Neural cell (in vitro differentiated cells): ENCODE data around the gene CAMK2A. TPM values are rescaled to one million over a fixed set of nuclear protein-coding genes. Genes with fewer than 3 reads are reported as not detected.

ENCODE experiments used
- H2AFZ ChIP-seq: fragments of 200-600, 300-800 bp; sonication (generic), shearing (Covaris generic); 2 replicates; pipeline ENCODE4 v1.6.0; 2014; ENCODE audit warnings: low read depth, mild to moderate bottlenecking, antibody characterized with exemption, low read length, moderate library complexity
- H3F3A ChIP-seq: fragments of 200-600 bp; shearing (Covaris generic); 2 replicates; pipeline ENCODE4 v1.6.1; 2016; ENCODE audit warnings: mild to moderate bottlenecking, moderate library complexity, mixed read lengths, antibody characterized with exemption, low read length; ENCODE audit not compliant: insufficient read depth, poor library complexity, severe bottlenecking
- H3K27ac ChIP-seq: fragments of 200-600, 300-800 bp; sonication (generic), shearing (Covaris generic); 2 replicates; pipeline ENCODE4 v1.5.1; 2014; ENCODE audit warnings: mild to moderate bottlenecking, low read length, moderate library complexity
- H3K27me3 ChIP-seq: fragments of 300-800, 200-600 bp; sonication (generic), shearing (Covaris generic); 2 replicates; pipeline ENCODE4 v1.6.0; 2014; ENCODE audit warnings: mild to moderate bottlenecking, low read depth, low read length, moderate library complexity; ENCODE audit not compliant: insufficient read depth
- H3K36me3 ChIP-seq: fragments of 300-800, 200-600 bp; sonication (generic), shearing (Covaris generic); 2 replicates; pipeline ENCODE4 v1.5.1; 2014; ENCODE audit warnings: mild to moderate bottlenecking, antibody characterized with exemption, low read length, moderate library complexity; ENCODE audit not compliant: insufficient read depth
- H3K4me2 ChIP-seq: fragments of 300-800, 200-600 bp; sonication (generic), shearing (Covaris generic); 2 replicates; pipeline ENCODE4 v1.6.0; 2014; ENCODE audit warnings: mild to moderate bottlenecking, low read length
- H3K4me3 ChIP-seq: fragments of 300-800, 200-600 bp; sonication (generic), shearing (Covaris generic); 2 replicates; pipeline ENCODE4 v1.5.1; 2014; ENCODE audit warnings: mild to moderate bottlenecking, low read length, moderate library complexity
- H3K79me2 ChIP-seq: fragments of 200-600 bp; shearing (Covaris generic); replicated peaks from 2 replicates; pipeline ENCODE4 v1.6.0; 2014; ENCODE audit warnings: mild to moderate bottlenecking, low read length, moderate library complexity; ENCODE audit not compliant: insufficient read depth
- H3K9ac ChIP-seq: fragments of 300-800, 200-600 bp; sonication (generic), shearing (Covaris generic); 2 replicates; pipeline ENCODE4 v1.6.1; 2016; ENCODE audit warnings: mild to moderate bottlenecking, low read length, mixed read lengths
- H3K9me2 ChIP-seq: fragments of 200-600 bp; shearing (Covaris generic); 2 replicates; pipeline ENCODE4 v1.6.1; 2016; ENCODE audit warnings: mild to moderate bottlenecking, low read length, mixed read lengths; ENCODE audit not compliant: insufficient read depth
- H3K9me3 ChIP-seq: fragments of 200-600, 300-800 bp; sonication (generic), shearing (Covaris generic); 2 replicates; pipeline ENCODE4 v1.6.1; 2016; ENCODE audit warnings: mild to moderate bottlenecking, mixed run types, low read length, moderate library complexity, mixed read lengths
- H4K20me1 ChIP-seq: fragments of 200-600 bp; shearing (Covaris generic); 2 replicates; pipeline ENCODE4 v1.6.1; 2016; ENCODE audit warnings: mild to moderate bottlenecking, mixed run types; ENCODE audit not compliant: insufficient read depth
- CTCF ChIP-seq: fragments of 450-650 bp; IDR thresholded peaks from 2 replicates; pipeline ENCODE4 v1.5.1; 2014; ENCODE audit warnings: antibody characterized with exemption, mild to moderate bottlenecking, moderate library complexity; ENCODE audit not compliant: poor library complexity, severe bottlenecking
- EP300 ChIP-seq: fragments of 450-650 bp; conservative IDR thresholded peaks from 2 replicates; pipeline ENCODE4 v1.6.1; 2014; ENCODE audit warnings: antibody characterized with exemption, mild to moderate bottlenecking, moderate library complexity; ENCODE audit not compliant: poor library complexity, severe bottlenecking
- EZH2 ChIP-seq: fragments of 200-600, 300-800 bp; shearing (Covaris generic), sonication (generic); IDR thresholded peaks from 2 replicates; pipeline ENCODE4 v1.6.1; 2014; ENCODE audit warnings: antibody characterized with exemption, low read length, borderline replicate concordance, mild to moderate bottlenecking; ENCODE audit not compliant: insufficient read depth, poor library complexity, severe bottlenecking
- MXI1 ChIP-seq: fragments of 450-650 bp; conservative IDR thresholded peaks from 2 replicates; pipeline ENCODE4 v1.6.1; 2014; ENCODE audit warnings: antibody characterized with exemption, mild to moderate bottlenecking; ENCODE audit not compliant: poor library complexity, severe bottlenecking
- POLR2AphosphoS5 ChIP-seq: IDR thresholded peaks from 2 replicates; pipeline ENCODE4 v1.6.1; 2012
- RAD21 ChIP-seq: fragments of 450-650 bp; conservative IDR thresholded peaks from 2 replicates; pipeline ENCODE4 v1.6.1; 2014; ENCODE audit warnings: antibody characterized with exemption, mild to moderate bottlenecking, moderate library complexity
- REST ChIP-seq: IDR thresholded peaks from 2 replicates; pipeline ENCODE4 v1.6.1; 2012; ENCODE audit warnings: borderline replicate concordance
- SMC3 ChIP-seq: fragments of 450-650 bp; conservative IDR thresholded peaks from 2 replicates; pipeline ENCODE4 v1.6.1; 2014; ENCODE audit warnings: antibody characterized with exemption, mild to moderate bottlenecking, moderate library complexity; ENCODE audit not compliant: poor library complexity
- TAF1 ChIP-seq: IDR thresholded peaks from 2 replicates; pipeline ENCODE4 v1.6.1; 2012; ENCODE audit warnings: low read depth
- polyA plus RNA-seq: library from polyadenylated mRNA; depleted of rRNA; stranded (reverse); fragments of >200 nt; gene quantifications from 2 replicates; pipeline ENCODE4 v1.2.3, GENCODE V29; 2014

The CAMK2A gene
- polyA plus RNA-seq, 1 donor from 2014 or later = 61.7 TPM

GRCh38 chr5:150208187-150209098 is 81.1 kb downstream of the CAMK2A start:
- H3K27me3 ChIP-seq = no peaks in the 10 kb centered on the region
- no peaks in the 10 kb centered on the region for H3F3A ChIP-seq
- no peaks in the 10 kb centered on the region for H4K20me1 ChIP-seq
- TF ChIP-seq REST (peak; percentile 51), RAD21 (no peak)
- H3K9me2 ChIP-seq = no peaks in the 10 kb centered on the region
- H3K4me2 ChIP-seq = no peak overlapping the region
- H2AFZ ChIP-seq = no peak overlapping the region
- H3K4me3 ChIP-seq = no peak overlapping the region
- no peaks in the 10 kb centered on the region for H3K79me2 ChIP-seq
- H3K36me3 ChIP-seq = no peaks in the 10 kb centered on the region
- H3K9me3 ChIP-seq = no peaks in the 10 kb centered on the region
- no peak overlapping the region for H3K9ac ChIP-seq
- H3K27ac ChIP-seq = no peak overlapping the region

GRCh38 chr5:150206779-150207115 is 82.8 kb downstream of the CAMK2A start:
- H3K36me3 ChIP-seq = no peaks in the 10 kb centered on the region
- H2AFZ ChIP-seq = no peak overlapping the region
- TF ChIP-seq RAD21 (no peak), CTCF (no peak), EP300 (no peak), SMC3 (no peak), REST (no peak), EZH2 (no peak), MXI1 (no peak), TAF1 (no peak), POLR2AphosphoS5 (no peak)
- H3K27ac ChIP-seq = no peak overlapping the region
- H3K9me3 ChIP-seq = no peaks in the 10 kb centered on the region
- no peaks in the 10 kb centered on the region for H3K79me2 ChIP-seq
- H3K4me3 ChIP-seq = no peak overlapping the region
- no peak overlapping the region for H3K4me2 ChIP-seq
- H3K9me2 ChIP-seq = no peaks in the 10 kb centered on the region
- H3K9ac ChIP-seq = no peak overlapping the region
- H3K27me3 ChIP-seq = no peaks in the 10 kb centered on the region
- H3F3A ChIP-seq = no peaks in the 10 kb centered on the region
- no peaks in the 10 kb centered on the region for H4K20me1 ChIP-seq
